HepG2 (cell line): ENCODE data around the gene SPRED3.
"Not testable (repeated sequence)": the region's sequence is repeated elsewhere in the genome, so short reads cannot be mapped to it uniquely, and the experiment has no call there.

Experiments
- ARNT ChIP-seq: fragments of 450-650 bp; IDR thresholded peaks from 2 replicates; pipeline ENCODE4 v1.6.1; 2017
- PRDM10 ChIP-seq: sonication (generic); formaldehyde crosslinking; IDR thresholded peaks from 2 replicates; pipeline ENCODE4 v1.4.0; 2020; ENCODE audit warnings: low read depth, missing genetic modification reagents
- TBL1XR1 ChIP-seq: fragments of 150-350 bp; IDR thresholded peaks from 2 replicates; pipeline ENCODE4 v1.6.1; 2014; ENCODE audit warnings: borderline replicate concordance, low read length; ENCODE audit not compliant: partially characterized antibody
- TRIM22 ChIP-seq: fragments of 450-650 bp; IDR thresholded peaks from 2 replicates; pipeline ENCODE4 v1.6.1; 2017

- not testable (repeated sequence) for TF ChIP-seq TBL1XR1; TRIM22; ARNT; PRDM10 (CRISPR knock-in tag)
These were observed 49.5 kb upstream of the SPRED3 start for GRCh38 chr19:38339011-38339410.
